DOHH2 (cell line): ENCODE measurements around the gene BIRC7.

Experiments used
- H3F3A ChIP-seq: fragments of 200-600 bp; sonication (generic), shearing (Covaris generic); 2 replicates; pipeline ENCODE4 v1.6.0; 2016; ENCODE audit warnings: antibody characterized with exemption, mild to moderate bottlenecking; ENCODE audit not compliant: control insufficient read depth, insufficient read depth
- H3K27ac ChIP-seq: fragments of 200-600 bp; sonication (generic); 2 replicates; pipeline ENCODE4 v1.5.1; 2014; ENCODE audit warnings: low read depth, mild to moderate bottlenecking, low read length, moderate library complexity
- H3K27me3 ChIP-seq: fragments of 200-600 bp; sonication (generic); 2 replicates; pipeline ENCODE4 v1.6.1; 2014; ENCODE audit warnings: mild to moderate bottlenecking, low read length, mixed read lengths; ENCODE audit not compliant: control insufficient read depth
- H3K36me3 ChIP-seq: fragments of 200-600 bp; sonication (generic); 2 replicates; pipeline ENCODE4 v1.6.1; 2014; ENCODE audit warnings: mild to moderate bottlenecking, low read length, moderate library complexity, mixed read lengths; ENCODE audit not compliant: control insufficient read depth
- H3K4me1 ChIP-seq: fragments of 200-600 bp; sonication (generic); 2 replicates; pipeline ENCODE4 v1.6.1; 2014; ENCODE audit warnings: mild to moderate bottlenecking, low read length, mixed read lengths; ENCODE audit not compliant: control insufficient read depth
- H3K4me2 ChIP-seq: fragments of 200-600 bp; sonication (generic); 2 replicates; pipeline ENCODE4 v1.6.0; 2014; ENCODE audit warnings: mild to moderate bottlenecking, low read length, moderate library complexity
- H3K4me3 ChIP-seq: fragments of 200-600 bp; sonication (generic); 2 replicates; pipeline ENCODE4 v1.5.1; 2014; ENCODE audit warnings: mild to moderate bottlenecking, low read length, mixed read lengths
- H3K79me2 ChIP-seq: fragments of 200-600 bp; sonication (generic); 2 replicates; pipeline ENCODE4 v1.6.1; 2014; ENCODE audit warnings: mild to moderate bottlenecking, low read length, mixed read lengths; ENCODE audit not compliant: control insufficient read depth
- H3K9me2 ChIP-seq: fragments of 200-600 bp; sonication (generic); replicated peaks from 2 replicates; pipeline ENCODE4 v1.6.1; 2014; ENCODE audit warnings: mild to moderate bottlenecking, low read length, mixed read lengths; ENCODE audit not compliant: control insufficient read depth
- H3K9me3 ChIP-seq: fragments of 200-600 bp; sonication (generic); 2 replicates; pipeline ENCODE4 v1.6.1; 2014; ENCODE audit warnings: antibody characterized with exemption, low read length, mixed read lengths; ENCODE audit not compliant: control insufficient read depth, insufficient read depth
- H4K20me1 ChIP-seq: fragments of 200-600 bp; sonication (generic); 2 replicates; pipeline ENCODE4 v1.6.0; 2014; ENCODE audit warnings: low read depth, mild to moderate bottlenecking, antibody characterized with exemption, low read length, moderate library complexity; ENCODE audit not compliant: control insufficient read depth, insufficient read depth
- CTCF ChIP-seq: fragments of 200-600 bp; sonication (generic); IDR thresholded peaks from one replicate; pipeline ENCODE4 v1.5.1; 2014; ENCODE audit warnings: antibody characterized with exemption, mild to moderate bottlenecking, low read depth, low read length; ENCODE audit not compliant: poor library complexity, severe bottlenecking
- EZH2phosphoT487 ChIP-seq: fragments of 200-600 bp; sonication (generic); IDR thresholded peaks from 2 replicates; pipeline ENCODE4 v1.6.1; 2017; ENCODE audit warnings: borderline replicate concordance, mild to moderate bottlenecking, antibody characterized with exemption, low read length, moderate library complexity, mixed read lengths

BIRC7 gene

GRCh38 chr20:63264000-63264399 lies 28.3 kb downstream of the BIRC7 start:
- H3K27me3 ChIP-seq: no peaks in the 10 kb centered on the region; the same call in 1 of the 2 replicates
- H3K79me2 ChIP-seq: no peaks in the 10 kb centered on the region
- no peaks in the 10 kb centered on the region for H3K4me1 ChIP-seq

GRCh38 chr20:63264519-63264918 lies 28.8 kb downstream of the BIRC7 start:
- no peaks in the 10 kb centered on the region for H3K9me3 ChIP-seq
- TF ChIP-seq EZH2phosphoT487 (no peak), CTCF (no peak)
- no peak overlapping the region for H3K4me3 ChIP-seq
- H3K27ac ChIP-seq: no peak overlapping the region
- H4K20me1 ChIP-seq: no peaks in the 10 kb centered on the region
- no peaks in the 10 kb centered on the region for H3K36me3 ChIP-seq
- no peaks in the 10 kb centered on the region; the same call in 1 of the 2 replicates for H3K27me3 ChIP-seq
- H3K9me2 ChIP-seq: no peaks in the 10 kb centered on the region
- no peaks in the 10 kb centered on the region for H3K4me1 ChIP-seq
- H3F3A ChIP-seq: no peaks in the 10 kb centered on the region
- no peaks in the 10 kb centered on the region for H3K79me2 ChIP-seq
- no peak overlapping the region for H3K4me2 ChIP-seq

More at GRCh38 chr20:63264000-63264399, 28.3 kb downstream of the BIRC7 start:
- Histone ChIP-seq H3K9me2 (no peaks in the 10 kb centered on the region), H3K4me2 (no peak overlapping the region), H3K36me3 (no peaks in the 10 kb centered on the region), H4K20me1 (no peaks in the 10 kb centered on the region), H3F3A (no peaks in the 10 kb centered on the region), H3K9me3 (no peaks in the 10 kb centered on the region), H3K27ac (no peak overlapping the region), H3K4me3 (no peak overlapping the region)
- no peak for TF ChIP-seq EZH2phosphoT487
- TF ChIP-seq CTCF: no peak

GRCh38 chr20:63265891-63266515 lies 30.3 kb downstream of the BIRC7 start:
- TF ChIP-seq CTCF (no peak), EZH2phosphoT487 (no peak)

More at GRCh38 chr20:63265891-63266515, 30.3 kb downstream of the BIRC7 start:
- H3K9me2 ChIP-seq: no peaks in the 10 kb centered on the region
- no peaks in the 10 kb centered on the region for H3F3A ChIP-seq
- H3K79me2 ChIP-seq: no peaks in the 10 kb centered on the region
- no peak overlapping the region for H3K27ac ChIP-seq
- no peak overlapping the region for H3K4me3 ChIP-seq
- no peaks in the 10 kb centered on the region for H3K4me1 ChIP-seq
- no peaks in the 10 kb centered on the region for H3K36me3 ChIP-seq
- H3K9me3 ChIP-seq: no peaks in the 10 kb centered on the region
- H3K4me2 ChIP-seq: no peak overlapping the region
- no peaks in the 10 kb centered on the region; the same call in 1 of the 2 replicates for H3K27me3 ChIP-seq
- H4K20me1 ChIP-seq: no peaks in the 10 kb centered on the region
